IPS-18a (cell line): ENCODE results near the gene FOXF2.

Source experiments
- H3K27ac ChIP-seq: one replicate; pipeline ENCODE4 v1.5.1; 2013; ENCODE audit warnings: low read length
- H3K27me3 ChIP-seq: one replicate; pipeline ENCODE4 v1.6.1; 2013; ENCODE audit warnings: mild to moderate bottlenecking, low read length; ENCODE audit not compliant: control insufficient read depth, insufficient read depth
- H3K36me3 ChIP-seq: one replicate; pipeline ENCODE4 v1.6.1; 2013; ENCODE audit warnings: low read depth, low read length; ENCODE audit not compliant: control insufficient read depth
- H3K4me1 ChIP-seq: one replicate; pipeline ENCODE4 v1.6.1; 2013; ENCODE audit warnings: low read depth, low read length; ENCODE audit not compliant: control insufficient read depth
- H3K4me3 ChIP-seq: one replicate; pipeline ENCODE4 v1.5.1; 2013; ENCODE audit warnings: low read length
- H3K9ac ChIP-seq: one replicate; pipeline ENCODE4 v1.6.1; 2013; ENCODE audit warnings: mild to moderate bottlenecking, low read length, moderate library complexity
- H3K9me3 ChIP-seq: one replicate; pipeline ENCODE4 v1.6.1; 2013; ENCODE audit warnings: low read depth, low read length; ENCODE audit not compliant: control insufficient read depth

FOXF2 gene

GRCh38 chr6:1404713-1405098, 15.3 kb downstream of the FOXF2 start:
- no peak overlapping the region for H3K27ac ChIP-seq
- H3K27me3 ChIP-seq, result peaks cover 52% of the 10 kb centered on the region
- no peaks in the 10 kb centered on the region for H3K36me3 ChIP-seq
- H3K4me1 ChIP-seq, result peaks cover 9% of the 10 kb centered on the region
- H3K9me3 ChIP-seq, result no peaks in the 10 kb centered on the region
- H3K9ac ChIP-seq, result no peak overlapping the region
- no peak overlapping the region for H3K4me3 ChIP-seq

GRCh38 chr6:1405221-1405620, 15.8 kb downstream of the FOXF2 start:
- Histone ChIP-seq H3K27ac (no peak overlapping the region), H3K4me1 (peaks cover 14% of the 10 kb centered on the region), H3K9me3 (no peaks in the 10 kb centered on the region), H3K4me3 (no peak overlapping the region), H3K27me3 (peaks cover 52% of the 10 kb centered on the region), H3K9ac (no peak overlapping the region), H3K36me3 (no peaks in the 10 kb centered on the region)

GRCh38 chr6:1406306-1407072, 17.1 kb downstream of the FOXF2 start:
- H3K9ac ChIP-seq, result no peak overlapping the region
- no peaks in the 10 kb centered on the region for H3K9me3 ChIP-seq
- peaks cover 46% of the 10 kb centered on the region for H3K27me3 ChIP-seq
- H3K36me3 ChIP-seq, result no peaks in the 10 kb centered on the region
- H3K4me3 ChIP-seq, result no peak overlapping the region
- H3K4me1 ChIP-seq, result peaks cover 16% of the 10 kb centered on the region
- H3K27ac ChIP-seq, result no peak overlapping the region

GRCh38 chr6:1407499-1407990, 18.2 kb downstream of the FOXF2 start:
- no peak overlapping the region for H3K4me3 ChIP-seq
- H3K27me3 ChIP-seq, result peaks cover 48% of the 10 kb centered on the region
- no peak overlapping the region for H3K27ac ChIP-seq
- no peaks in the 10 kb centered on the region for H3K36me3 ChIP-seq
- H3K9ac ChIP-seq, result no peak overlapping the region
- H3K9me3 ChIP-seq, result no peaks in the 10 kb centered on the region
- peaks cover 16% of the 10 kb centered on the region for H3K4me1 ChIP-seq

- Histone ChIP-seq H3K27me3 (peaks cover 49% of the 10 kb centered on the region), H3K36me3 (no peaks in the 10 kb centered on the region), H3K9me3 (no peaks in the 10 kb centered on the region), H3K4me1 (peaks cover 16% of the 10 kb centered on the region), H3K9ac (no peak overlapping the region), H3K27ac (no peak overlapping the region), H3K4me3 (peak overlapping the region; percentile 18)
These were observed 20.5 kb downstream of the FOXF2 start for GRCh38 chr6:1409774-1410465.

- H3K4me3 ChIP-seq, result no peak overlapping the region
- H3K27ac ChIP-seq, result no peak overlapping the region
- H3K36me3 ChIP-seq, result no peaks in the 10 kb centered on the region
- H3K9ac ChIP-seq, result no peak overlapping the region
- no peaks in the 10 kb centered on the region for H3K9me3 ChIP-seq
- H3K27me3 ChIP-seq, result peaks cover 36% of the 10 kb centered on the region
- peaks cover 16% of the 10 kb centered on the region for H3K4me1 ChIP-seq
These were observed 23.5 kb downstream of the FOXF2 start for GRCh38 chr6:1412901-1413300.

- Histone ChIP-seq H3K9ac (no peak overlapping the region), H3K4me3 (no peak overlapping the region), H3K36me3 (no peaks in the 10 kb centered on the region), H3K9me3 (no peaks in the 10 kb centered on the region), H3K27me3 (peaks cover 13% of the 10 kb centered on the region), H3K27ac (no peak overlapping the region), H3K4me1 (no peaks in the 10 kb centered on the region)
These were observed 26.2 kb downstream of the FOXF2 start for GRCh38 chr6:1415416-1416063.

- Histone ChIP-seq H3K27me3 (peaks cover 9% of the 10 kb centered on the region), H3K9ac (no peak overlapping the region), H3K9me3 (no peaks in the 10 kb centered on the region), H3K27ac (no peak overlapping the region), H3K4me3 (no peak overlapping the region), H3K4me1 (no peaks in the 10 kb centered on the region), H3K36me3 (no peaks in the 10 kb centered on the region)
These were observed 26.9 kb downstream of the FOXF2 start for GRCh38 chr6:1416191-1416760.

- Histone ChIP-seq H3K27me3 (peaks cover 8% of the 10 kb centered on the region), H3K27ac (no peak overlapping the region), H3K9me3 (no peaks in the 10 kb centered on the region), H3K36me3 (no peaks in the 10 kb centered on the region), H3K4me1 (no peaks in the 10 kb centered on the region), H3K4me3 (no peak overlapping the region), H3K9ac (no peak overlapping the region)
These were observed 27.4 kb downstream of the FOXF2 start for GRCh38 chr6:1416820-1417219.

- no peaks in the 10 kb centered on the region for H3K9me3 ChIP-seq
- no peaks in the 10 kb centered on the region for H3K36me3 ChIP-seq
- H3K4me3 ChIP-seq, result no peak overlapping the region
- no peaks in the 10 kb centered on the region for H3K4me1 ChIP-seq
- H3K27me3 ChIP-seq, result peaks cover 4% of the 10 kb centered on the region
- H3K9ac ChIP-seq, result no peak overlapping the region
- no peak overlapping the region for H3K27ac ChIP-seq
These were observed 28.3 kb downstream of the FOXF2 start for GRCh38 chr6:1417718-1418117.

- H3K27me3 ChIP-seq, result peaks cover 5% of the 10 kb centered on the region
These were observed 29.3 kb downstream of the FOXF2 start for GRCh38 chr6:1418471-1419191.

More at GRCh38 chr6:1418471-1419191, 29.3 kb downstream of the FOXF2 start:
- Histone ChIP-seq H3K9me3 (no peaks in the 10 kb centered on the region), H3K9ac (no peak overlapping the region), H3K4me1 (no peaks in the 10 kb centered on the region), H3K36me3 (no peaks in the 10 kb centered on the region), H3K4me3 (no peak overlapping the region), H3K27ac (no peak overlapping the region)
